ENCODE data around the gene TCF7L1. TPM values are rescaled to one million over a fixed set of nuclear protein-coding genes. Genes with fewer than 3 reads are reported as not detected.

Gene TCF7L1
- polyA plus RNA-seq, 1 experiment: 3.2 TPM

GRCh38 chr2:85177031-85177824 is 44.0 kb downstream of the TCF7L1 start:
- ChIA-PET CTCF (interaction anchor here (0.7 to 1.5 kb wide), 2 partner anchors 14 to 108 kb away, joined by 3 to 4 read pairs; no protein-coding TSS in a partner anchor), POLR2A (no interaction called here)
- DNase-seq (ENCODE audit: low read depth): no peak
- Histone ChIP-seq H3K36me3 (ENCODE audit: control insufficient read depth, insufficient read depth, low read length) (no peaks in the 10 kb centered on the region), H3K4me3 (ENCODE audit: low read depth, low read length) (no peak overlapping the region), H3K27me3 (ENCODE audit: control insufficient read depth, insufficient read depth, low read length) (no peaks in the 10 kb centered on the region)
- TF ChIP-seq CTCF (IDR thresholded peaks at IDR 0.05; ENCODE audit: insufficient read depth, low read depth, low read length): no peak

- Histone ChIP-seq H3K4me3 (ENCODE audit: low read depth, low read length) (no peak overlapping the region), H3K36me3 (ENCODE audit: control insufficient read depth, insufficient read depth, low read length) (no peaks in the 10 kb centered on the region), H3K27me3 (ENCODE audit: control insufficient read depth, insufficient read depth, low read length) (no peaks in the 10 kb centered on the region)
- CTCF ChIA-PET: interaction anchor here (0.7 to 1.5 kb wide), 3 partner anchors 15 to 107 kb away, joined by 3 to 4 read pairs (median 3); partner anchors contain the start of gene TCF7L1
- POLR2A ChIA-PET: no interaction called here
- TF ChIP-seq CTCF (IDR thresholded peaks at IDR 0.05; ENCODE audit: insufficient read depth, low read depth, low read length): no peak
- DNase-seq (ENCODE audit: low read depth): no peak
Observed at GRCh38 chr2:85178154-85178553, 45.0 kb downstream of the TCF7L1 start.

- TF ChIP-seq CTCF (IDR thresholded peaks at IDR 0.05; ENCODE audit: insufficient read depth, low read depth, low read length): no peak
- Histone ChIP-seq H3K4me3 (ENCODE audit: low read depth, low read length) (no peak overlapping the region), H3K27me3 (ENCODE audit: control insufficient read depth, insufficient read depth, low read length) (no peaks in the 10 kb centered on the region), H3K36me3 (ENCODE audit: control insufficient read depth, insufficient read depth, low read length) (no peaks in the 10 kb centered on the region)
- POLR2A ChIA-PET: no interaction called here
- CTCF ChIA-PET: interaction anchor here (0.8 to 1.5 kb wide), 2 partner anchors 16 to 46 kb away, joined by 3 to 4 read pairs; partner anchors contain the start of gene TCF7L1
- DNase-seq (ENCODE audit: low read depth): no peak
Observed at GRCh38 chr2:85178980-85179411, 45.8 kb downstream of the TCF7L1 start.

- no peak for DNase-seq (ENCODE audit: low read depth)
- CTCF ChIA-PET: interaction anchor here (1.5 kb wide), 1 partner anchor 24 kb away, joined by 3 read pairs; no protein-coding TSS in a partner anchor
- TF ChIP-seq CTCF (IDR thresholded peaks at IDR 0.05; ENCODE audit: insufficient read depth, low read depth, low read length): no peak
- POLR2A ChIA-PET: no interaction called here
- Histone ChIP-seq H3K36me3 (ENCODE audit: control insufficient read depth, insufficient read depth, low read length) (no peaks in the 10 kb centered on the region), H3K4me3 (ENCODE audit: low read depth, low read length) (no peak overlapping the region), H3K27me3 (ENCODE audit: control insufficient read depth, insufficient read depth, low read length) (no peaks in the 10 kb centered on the region)
Observed at GRCh38 chr2:85179541-85179940, 46.3 kb downstream of the TCF7L1 start.

- POLR2A ChIA-PET: no interaction called here
- TF ChIP-seq CTCF (IDR thresholded peaks at IDR 0.05; ENCODE audit: insufficient read depth, low read depth, low read length): no peak
- CTCF ChIA-PET: interaction anchor here (1.5 kb wide), 1 partner anchor 25 kb away, joined by 3 read pairs; no protein-coding TSS in a partner anchor
Observed at GRCh38 chr2:85180322-85181133, 47.3 kb downstream of the TCF7L1 start.

More at GRCh38 chr2:85180322-85181133, 47.3 kb downstream of the TCF7L1 start:
- H3K27me3 ChIP-seq (ENCODE audit: control insufficient read depth, insufficient read depth, low read length): no peaks in the 10 kb centered on the region
- no peak overlapping the region for H3K4me3 ChIP-seq (ENCODE audit: low read depth, low read length)
- H3K36me3 ChIP-seq (ENCODE audit: control insufficient read depth, insufficient read depth, low read length): peaks cover 2% of the 10 kb centered on the region; the same call in 1 of the 2 replicates
- DNase-seq (ENCODE audit: low read depth): no peak
